COLO829 (cell line): ENCODE data around the gene CBLB.
A peak's percentile ranks its signal among the peaks of the same experiment; 100 is the strongest.

Source experiments
- DNase-seq: peaks from one replicate; pipeline ENCODE4 v3.0.0; 2012; ENCODE audit warnings: low spot score

The CBLB gene

DNA sequence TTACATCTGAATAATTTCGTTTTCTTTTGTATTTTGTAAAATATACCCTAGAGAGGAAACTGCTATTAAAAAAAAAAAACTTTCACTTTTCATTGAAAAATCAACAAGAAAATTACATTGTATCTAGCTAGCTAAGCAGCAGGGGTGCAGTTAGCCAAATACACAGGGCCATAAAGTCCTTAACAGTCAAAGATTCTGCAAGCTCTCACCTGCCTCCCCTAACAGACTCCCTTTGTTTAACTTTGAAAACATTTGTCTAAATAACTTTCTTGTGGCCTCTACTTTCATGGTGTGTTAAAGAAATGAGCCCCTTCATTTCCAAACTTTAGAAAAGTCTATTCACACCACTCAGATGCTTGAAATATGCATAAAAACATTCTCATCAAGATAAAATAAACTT is 23.3 kb downstream of the CBLB start:
- DNase-seq: no peak

DNA sequence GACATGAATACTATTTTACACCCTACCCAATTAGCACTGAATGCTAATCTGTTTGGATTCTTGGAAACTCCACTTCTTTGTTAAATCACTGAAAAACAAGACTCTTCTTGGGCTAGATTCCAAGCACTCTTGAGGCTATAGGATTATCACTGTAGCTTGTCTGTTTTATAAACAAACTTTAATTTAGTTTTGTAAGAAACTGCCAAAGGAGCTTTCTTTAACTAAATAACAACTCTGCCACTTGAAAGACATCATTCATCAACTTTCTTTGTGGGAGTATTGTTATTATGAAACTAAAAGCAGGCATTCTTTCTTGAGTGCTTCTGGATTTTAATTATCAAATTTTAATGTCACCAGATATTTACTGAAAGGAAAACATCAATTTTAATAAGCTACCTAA is 24.1 kb downstream of the CBLB start:
- no peak for DNase-seq

DNA sequence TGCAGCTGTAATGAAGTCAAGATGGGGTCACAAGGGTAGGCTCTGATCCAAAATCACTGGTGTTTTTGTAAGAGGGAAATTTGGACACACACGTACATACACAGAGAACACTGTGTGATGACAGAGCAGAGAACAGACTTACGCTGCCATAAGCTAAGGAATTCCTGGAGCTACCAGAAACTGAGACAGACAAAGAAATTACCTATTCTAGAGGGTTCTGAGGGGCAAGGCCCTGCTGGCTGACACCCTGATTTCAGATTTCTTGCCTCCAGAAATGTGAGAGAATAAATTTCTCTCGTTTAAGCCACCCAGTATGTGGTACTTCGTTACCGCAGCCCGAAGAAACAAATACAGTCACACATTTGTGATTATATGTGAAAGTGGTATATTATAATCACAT is 24.8 kb downstream of the CBLB start:
- no peak for DNase-seq

DNA sequence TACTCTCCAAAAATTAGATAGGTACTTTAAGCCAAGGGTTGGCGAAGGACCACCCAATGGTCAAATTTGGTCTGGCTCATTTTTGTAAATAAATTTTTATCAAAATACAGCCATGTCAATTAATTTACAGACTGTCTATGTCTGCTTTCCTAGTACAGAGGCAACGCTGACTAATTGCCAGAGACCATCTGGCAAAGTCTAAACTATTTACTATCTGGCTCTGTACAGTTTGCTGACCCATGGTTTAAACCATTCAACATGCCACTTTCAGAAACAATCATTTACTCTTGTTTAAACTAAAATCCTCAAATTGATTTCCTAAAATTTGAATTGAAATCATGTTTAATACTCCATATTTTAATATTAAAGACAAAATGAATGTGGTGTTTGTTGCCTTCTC is 25.9 kb downstream of the CBLB start:
- DNase-seq: no peak

DNA sequence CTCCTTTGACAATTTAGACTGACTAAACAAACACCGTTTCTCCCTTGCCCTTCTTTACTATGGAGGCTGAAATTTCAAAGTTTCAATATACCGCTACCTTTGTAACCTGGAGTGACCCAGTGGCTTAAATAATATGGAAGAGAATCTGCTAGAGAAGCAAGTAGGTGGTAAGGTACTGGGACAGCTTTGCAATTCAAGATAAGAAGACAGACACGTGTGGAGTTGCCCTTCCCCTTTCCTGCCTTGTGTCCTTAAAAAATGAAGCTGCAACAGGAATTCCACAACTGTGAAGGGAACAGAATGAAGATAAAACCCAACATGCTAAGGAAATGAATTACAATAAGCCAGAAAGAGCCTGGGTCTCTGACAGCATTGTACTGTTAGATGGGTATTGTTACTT is 26.4 kb downstream of the CBLB start:
- DNase-seq: no peak

DNA sequence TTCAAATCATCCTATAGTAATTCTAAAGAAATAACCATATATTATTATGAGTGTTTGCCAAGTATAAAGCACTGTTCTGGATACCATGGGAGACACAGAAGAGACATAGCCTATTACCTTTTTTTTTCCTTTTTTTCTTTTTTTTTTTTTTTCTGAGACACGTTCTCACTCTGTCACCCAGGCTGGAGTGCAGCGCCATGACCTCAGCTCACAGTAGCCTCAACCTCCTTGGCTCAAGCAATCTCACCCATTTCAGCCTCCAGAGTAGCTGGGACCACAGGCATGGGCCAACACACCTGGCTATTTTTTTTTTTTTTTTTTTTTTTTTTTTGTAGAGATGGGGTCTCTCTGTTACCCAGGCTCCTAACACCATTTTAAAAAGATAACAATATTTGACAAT is 30.9 kb downstream of the CBLB start:
- DNase-seq: no peak

DNA sequence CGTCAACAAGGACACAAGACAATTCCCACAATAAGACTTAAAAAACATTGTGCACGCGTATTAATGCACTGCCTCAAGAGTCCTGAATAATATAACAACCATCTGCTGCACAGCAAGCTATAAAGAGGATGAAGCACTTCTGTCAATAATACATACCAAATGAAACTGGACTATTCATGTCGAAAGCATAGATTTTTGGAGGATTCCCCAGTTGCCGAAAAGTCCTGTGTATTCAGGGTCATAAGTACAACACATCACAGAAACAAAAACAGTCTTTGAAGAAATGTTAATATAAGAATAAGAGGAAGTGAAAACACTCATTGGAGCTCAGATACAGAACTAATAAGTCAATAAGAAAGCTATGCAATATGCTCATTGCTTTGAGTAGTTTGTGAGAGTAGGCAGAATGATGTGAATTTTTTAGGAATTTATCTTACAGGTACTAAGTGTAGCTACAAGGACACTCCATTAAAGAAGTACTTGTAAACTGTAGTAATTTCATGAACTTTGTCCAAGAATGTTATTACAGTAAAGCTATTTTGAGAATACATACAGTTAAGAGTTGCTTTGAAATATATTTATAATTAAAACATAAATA is 31.6 kb downstream of the CBLB start:
- DNase-seq: peak; percentile 30

DNA sequence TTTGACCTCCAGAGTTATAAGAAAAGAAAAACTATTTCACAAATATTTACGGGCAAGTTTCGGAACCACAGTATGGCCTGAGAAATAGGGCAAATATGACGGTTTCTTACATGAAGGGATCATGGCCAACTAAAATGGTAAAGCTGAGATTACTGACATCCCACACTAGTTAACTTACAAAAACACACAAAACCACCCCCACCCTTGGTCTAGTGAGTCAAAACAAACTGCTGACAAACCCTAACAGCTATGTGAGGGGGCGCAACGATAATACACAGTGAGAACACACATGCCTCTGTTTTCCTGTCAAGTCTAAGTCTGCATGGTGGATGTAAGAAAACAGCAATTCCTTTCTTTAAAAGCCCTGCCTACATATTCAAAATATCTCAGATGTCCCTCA is 32.3 kb downstream of the CBLB start:
- DNase-seq: peak; percentile 91

DNA sequence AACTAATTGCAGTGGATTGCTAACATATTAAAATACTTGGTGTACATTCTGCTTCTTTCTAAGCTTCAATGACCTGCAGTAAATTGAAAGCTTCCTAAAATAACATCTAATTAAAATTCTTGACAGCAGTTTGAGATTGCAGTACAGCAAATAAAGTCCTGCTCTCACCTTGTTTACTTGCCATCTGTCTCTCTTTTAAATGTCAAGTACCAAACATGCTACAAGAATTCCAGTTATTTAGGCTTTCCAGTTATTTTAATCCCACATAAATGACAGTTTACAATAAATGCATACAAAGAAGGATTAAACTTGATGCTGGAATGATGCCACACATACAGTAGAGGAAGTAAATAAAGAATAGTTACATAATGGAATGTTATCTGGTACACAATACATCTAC is 33.2 kb downstream of the CBLB start:
- DNase-seq: peak; percentile 31

DNA sequence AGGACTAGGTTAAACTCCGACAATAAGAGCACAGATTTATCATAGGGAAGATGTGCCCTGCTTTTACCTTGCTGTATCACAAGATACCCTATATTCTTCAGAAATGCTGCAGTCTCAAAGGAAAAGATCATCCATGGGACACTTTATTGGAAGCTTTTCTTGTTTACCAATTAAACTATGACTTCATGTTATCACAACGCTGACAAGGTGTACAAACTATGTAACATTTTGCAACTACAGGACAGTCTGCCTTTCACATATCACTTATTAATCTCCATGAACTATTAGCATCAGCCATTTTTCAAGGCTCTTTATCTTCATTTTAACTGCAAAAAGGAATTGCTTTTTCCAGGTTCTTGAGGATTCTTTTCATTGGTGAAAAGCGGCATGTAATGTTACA is 34.0 kb downstream of the CBLB start:
- no peak for DNase-seq

DNA sequence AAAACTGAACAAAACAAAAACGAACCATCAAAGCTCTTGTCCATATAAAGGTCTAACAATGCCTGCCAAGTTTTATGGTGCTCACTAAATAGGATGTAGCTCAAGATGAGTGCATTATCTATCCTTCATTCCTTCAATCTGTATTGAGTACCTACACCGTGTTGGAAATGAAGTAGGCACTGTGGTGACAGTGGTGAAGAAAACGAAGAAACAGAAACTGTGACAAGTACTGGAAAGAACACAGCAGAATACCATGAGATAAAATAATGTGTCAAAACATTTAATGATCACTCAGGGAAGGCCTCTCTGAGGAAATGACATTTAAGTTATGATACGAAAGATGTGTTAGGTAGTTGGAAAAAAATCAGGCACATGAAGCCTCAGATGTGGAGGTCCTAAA is 36.2 kb downstream of the CBLB start:
- no peak for DNase-seq

DNA sequence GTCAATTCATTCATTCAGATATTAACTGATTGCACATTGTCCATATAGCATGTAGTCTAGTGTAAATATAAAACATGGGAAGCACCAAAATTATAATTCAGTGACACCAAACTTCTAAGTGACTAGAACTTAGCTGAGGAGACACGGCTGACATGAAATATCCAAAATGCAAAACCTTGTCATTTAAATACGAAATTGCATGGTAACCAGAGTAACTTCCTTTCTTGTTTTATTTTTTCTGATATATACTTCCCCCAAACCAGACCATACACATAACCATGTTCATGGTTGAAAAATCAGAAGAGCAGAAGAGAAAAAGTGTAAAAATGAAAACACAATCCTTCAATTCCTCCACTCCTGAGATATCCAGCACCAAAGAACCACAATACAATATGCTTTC is 38.0 kb downstream of the CBLB start:
- no peak for DNase-seq

DNA sequence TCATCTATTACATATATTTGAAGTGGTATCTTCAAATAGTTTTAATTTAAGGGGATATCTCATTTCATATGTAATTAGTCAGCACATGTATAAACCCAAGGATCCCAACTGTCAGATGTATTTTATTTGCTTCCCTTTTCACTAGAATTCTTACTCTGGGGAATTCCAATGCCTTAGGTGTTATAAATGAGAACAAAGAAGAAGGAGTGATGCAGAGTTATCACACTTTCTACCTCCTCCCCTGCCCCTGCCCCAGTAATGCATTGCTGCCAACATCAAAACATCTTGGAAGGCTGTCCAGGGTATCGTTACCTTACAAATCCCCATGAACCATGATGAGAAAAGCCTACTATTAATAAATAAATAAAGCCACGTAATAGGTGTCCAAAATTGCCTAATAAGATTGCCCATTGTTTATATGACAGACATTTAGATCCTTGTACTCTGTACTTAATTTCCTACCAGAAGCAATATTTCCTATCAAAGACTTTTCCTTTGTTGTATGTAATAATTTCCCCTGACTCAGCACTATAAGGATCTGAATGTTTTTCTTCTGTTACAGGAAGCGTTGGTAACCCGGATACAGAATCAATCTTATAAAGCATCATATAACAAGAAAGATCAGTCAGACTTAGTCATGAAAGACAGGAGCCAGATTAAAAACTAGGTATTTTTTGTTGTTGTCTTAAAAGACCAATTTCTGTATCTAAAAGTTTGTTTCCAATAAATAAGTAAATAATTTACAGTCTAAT is 38.8 kb downstream of the CBLB start:
- no peak for DNase-seq

DNA sequence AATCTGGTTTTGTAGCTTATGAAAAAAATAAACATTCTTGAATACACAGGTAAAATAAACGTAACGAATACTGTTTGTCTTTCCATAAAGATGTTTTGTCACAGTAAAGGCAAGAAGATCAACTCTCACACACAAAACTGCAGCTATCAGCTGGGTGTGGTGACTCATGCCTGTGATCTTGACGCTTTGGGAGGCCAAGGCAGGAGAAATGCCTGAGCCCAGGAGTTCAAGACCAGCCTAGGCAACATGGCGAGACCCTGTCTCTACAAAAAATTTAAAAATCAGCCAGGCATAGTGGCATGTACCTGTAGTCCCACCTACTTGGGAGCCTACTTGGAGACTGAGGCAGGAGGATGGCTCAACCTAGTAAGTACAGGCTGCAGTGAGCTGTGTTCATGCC is 39.6 kb downstream of the CBLB start:
- DNase-seq: no peak

DNA sequence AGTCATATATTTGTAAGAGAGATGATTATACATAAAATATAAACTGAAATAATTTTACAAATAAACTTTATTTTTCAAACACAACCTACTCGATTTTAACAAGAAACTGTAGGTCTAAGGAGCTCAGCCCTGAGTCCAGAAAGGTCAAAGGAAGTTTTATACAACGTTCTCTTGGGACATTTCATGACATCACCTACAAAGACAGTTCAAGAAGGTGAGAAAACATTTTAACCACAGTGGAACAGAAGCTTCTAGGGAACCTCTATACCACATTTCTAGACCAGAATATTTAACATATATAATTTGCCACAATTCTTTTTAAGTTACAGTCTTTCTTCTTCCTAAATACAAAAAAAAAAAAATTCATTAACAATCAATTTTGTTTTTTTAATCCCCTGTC is 40.1 kb downstream of the CBLB start:
- DNase-seq: no peak

DNA sequence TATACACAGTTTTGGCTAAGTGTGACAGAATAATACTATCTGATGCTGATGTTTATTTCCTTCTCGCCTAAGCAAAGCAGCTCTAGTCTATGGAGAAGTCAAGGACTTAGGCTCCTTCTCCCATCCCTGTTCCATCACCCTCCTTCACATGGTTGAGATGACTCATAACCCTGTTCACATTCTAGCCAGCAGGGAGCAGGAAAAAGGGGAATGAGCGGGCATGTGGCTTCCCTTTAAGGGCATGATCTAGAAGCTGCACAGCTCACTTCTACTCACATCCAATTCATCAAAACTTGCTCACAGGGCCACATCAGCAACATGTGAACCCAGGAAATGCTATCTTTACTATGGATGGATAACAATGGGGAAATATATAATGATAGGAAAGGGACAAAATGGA is 40.9 kb downstream of the CBLB start:
- DNase-seq: peak; percentile 72

DNA sequence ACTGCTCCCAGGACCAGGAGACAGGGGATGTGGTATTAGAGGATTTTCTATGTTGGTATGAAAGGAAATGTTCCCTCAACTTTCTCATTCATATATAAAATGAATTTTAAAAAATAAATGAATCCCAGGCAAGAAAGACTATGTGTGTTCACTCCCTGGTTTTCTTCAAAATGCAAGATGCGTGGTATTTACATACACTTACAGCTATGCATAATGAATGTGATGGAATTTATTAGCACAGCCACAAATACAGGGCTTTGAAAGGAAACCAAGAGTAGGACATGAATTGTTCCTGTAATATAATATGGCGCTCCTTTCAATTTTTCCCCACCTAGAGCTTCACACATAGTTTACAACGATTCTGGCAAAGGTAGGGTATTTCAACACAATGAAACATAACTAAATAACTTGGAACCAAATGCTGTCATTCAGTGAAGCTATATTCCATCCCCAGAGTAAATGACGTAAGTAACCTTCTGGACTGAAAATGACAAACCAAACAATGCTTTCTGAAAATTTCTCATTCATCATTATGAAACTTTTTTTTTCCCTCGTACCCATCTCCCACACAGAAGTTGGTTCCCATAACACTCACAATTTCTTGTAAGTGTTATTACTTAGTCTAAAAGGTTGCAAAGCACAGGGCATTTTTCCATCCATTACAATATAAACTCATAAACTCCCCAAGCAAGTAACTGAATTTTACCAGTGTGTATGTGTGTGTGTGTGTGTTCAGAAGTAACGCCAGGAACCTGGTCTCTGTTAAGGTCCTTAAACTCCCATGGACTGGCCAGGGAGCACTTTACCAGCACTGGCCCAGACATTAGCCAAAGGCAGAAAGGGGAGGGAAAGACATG is 41.8 kb downstream of the CBLB start:
- no peak for DNase-seq

DNA sequence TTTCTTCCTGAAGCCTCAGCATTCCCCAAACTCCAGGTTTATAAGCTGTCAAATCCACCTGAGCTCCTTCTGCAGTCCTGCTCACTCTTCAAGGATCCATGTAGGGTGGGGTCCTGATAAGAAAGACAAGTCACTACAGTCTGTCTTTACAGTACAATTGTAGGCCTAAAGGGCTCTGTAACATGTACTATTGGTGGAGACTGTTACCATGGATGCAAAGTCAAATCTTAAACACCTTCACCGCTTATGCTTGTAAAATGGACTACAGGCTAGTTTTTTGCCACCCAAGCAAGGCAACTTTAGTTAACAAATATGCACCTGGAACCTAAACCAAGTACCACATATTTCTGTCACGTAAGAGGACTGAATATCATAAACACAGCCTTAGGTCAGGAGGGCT is 44.7 kb downstream of the CBLB start:
- no peak for DNase-seq

DNA sequence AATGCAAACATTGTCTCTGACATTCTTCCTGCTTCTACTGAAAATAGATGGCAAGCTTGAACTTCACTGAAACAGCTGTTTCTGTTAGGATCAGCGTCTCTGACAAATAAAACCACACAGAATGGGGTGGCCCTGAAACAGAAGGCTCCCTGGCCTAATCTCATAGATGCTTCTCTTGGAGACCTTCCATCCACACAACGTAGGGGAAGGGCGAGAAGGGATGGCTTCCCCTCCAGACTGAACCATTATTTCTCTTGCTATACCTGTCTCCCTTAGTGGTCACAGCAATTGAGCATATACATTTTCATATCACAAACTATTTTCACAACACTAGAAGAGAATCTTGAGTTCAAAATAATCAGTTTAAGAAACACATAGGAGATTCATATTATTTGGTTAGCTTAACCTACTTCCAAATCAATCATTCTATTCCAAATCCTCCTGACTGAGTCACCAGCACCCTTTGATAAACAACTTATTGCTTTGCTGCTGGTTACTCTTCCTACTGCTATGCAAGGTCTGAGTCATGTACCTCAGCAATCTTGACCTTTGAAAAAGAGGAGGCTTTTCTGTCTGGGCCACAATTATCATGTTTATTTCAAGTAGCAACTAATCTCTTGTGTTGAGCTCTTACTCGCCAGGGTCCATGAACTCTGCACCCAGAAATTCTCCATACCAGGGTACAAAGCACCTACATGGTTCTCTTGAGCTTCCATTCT is 45.5 kb downstream of the CBLB start:
- peak; percentile 62 for DNase-seq

DNA sequence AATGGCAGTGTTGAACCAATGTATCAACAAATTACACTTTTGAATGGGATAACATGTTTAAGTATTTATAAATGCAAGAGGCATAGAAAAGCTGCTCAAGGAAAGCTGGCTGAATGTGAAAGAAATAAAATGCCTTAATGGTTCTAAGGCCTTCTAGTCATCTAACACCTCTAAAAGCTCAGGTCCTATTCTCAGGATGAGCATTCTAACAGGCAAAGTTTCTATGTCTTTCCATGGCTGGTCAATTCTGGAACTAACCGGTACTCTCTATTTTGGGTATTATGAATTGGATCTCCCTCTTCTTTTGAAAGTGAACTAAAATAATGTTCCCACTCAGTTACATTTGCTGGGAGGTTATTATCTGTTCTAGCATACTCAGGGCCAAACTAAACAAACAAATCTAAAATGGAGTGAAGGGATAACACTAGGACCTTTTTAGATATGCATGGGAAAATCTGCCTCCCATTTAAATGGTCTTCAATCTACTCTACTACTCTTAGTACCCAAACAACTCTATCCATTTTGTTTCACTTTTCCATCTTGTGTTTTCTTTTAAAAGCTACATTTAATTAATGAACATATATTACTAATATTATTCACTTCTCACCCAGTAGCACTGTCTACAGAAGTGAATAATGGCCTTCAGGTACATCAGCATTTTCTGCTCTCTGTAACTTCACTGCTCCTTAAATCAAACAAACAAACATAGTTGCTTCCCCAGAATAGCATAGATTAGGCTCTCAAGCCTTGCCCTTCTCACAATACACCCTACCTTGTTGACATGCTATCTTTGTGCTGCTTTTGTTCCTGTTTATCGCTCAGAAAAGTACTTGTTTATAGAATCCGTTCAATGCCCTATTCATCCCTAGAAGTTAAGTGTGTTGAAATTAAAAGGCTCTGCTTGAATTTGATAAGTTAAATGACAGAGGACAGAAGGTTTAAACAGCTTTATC is 46.4 kb downstream of the CBLB start:
- no peak for DNase-seq

DNA sequence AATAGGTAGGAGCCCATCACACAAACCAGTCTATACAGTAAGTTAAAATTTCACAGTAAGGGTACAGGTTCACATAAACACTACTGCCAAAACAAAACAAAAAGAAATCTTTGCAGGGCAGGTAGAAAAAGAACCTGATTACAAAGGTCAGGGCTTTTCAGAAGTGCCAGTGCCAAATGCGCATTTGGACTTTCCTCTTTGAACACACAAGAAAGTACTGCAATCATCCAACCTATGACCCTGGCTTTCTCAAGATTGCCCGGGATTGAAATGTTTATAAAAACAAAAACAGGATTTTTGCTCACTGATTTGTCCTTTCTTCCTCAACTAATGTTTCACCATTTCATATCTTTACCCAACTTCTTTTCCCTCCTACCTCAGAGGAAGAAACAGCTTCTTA is 47.4 kb downstream of the CBLB start:
- no peak for DNase-seq
